Activated CD8-positive, alpha-beta memory T cell treated with anti-CD3 and anti-CD28 coated beads for 36 hours (primary cell): ENCODE results near the gene SAP30BP. TPM values are rescaled to one million over a fixed set of nuclear protein-coding genes. Genes with fewer than 3 reads are reported as not detected.

Experiments used
- CTCF ChIA-PET: fragments of 350-600 bp; sonication (Branson Sonifier 250); formaldehyde crosslinking; loops from one replicate; lab custom pipeline; 2021; ENCODE audit warnings: antibody characterized with exemption; lab: Charles Lee
- POLR2A ChIA-PET: fragments of 350-600 bp; sonication (Branson Sonifier 250); formaldehyde crosslinking; loops from one replicate; lab custom pipeline; 2021; ENCODE audit warnings: antibody characterized with exemption; lab: Charles Lee
- total RNA-seq, 2 experiments: library from RNA; stranded (reverse); gene quantifications; one replicate each; pipeline ENCODE4 v1.2.3, GENCODE V29; 2021

Gene SAP30BP
- total RNA-seq, 2 experiments from 2014 or later = 98.1 to 103 TPM

GRCh38 chr17:75753514-75754377 is 86.6 kb downstream of the SAP30BP start:
- ChIA-PET CTCF (interaction anchor here (0.5 to 10.7 kb wide), 39 partner anchors 8 to 570 kb away, joined by 3 to 153 read pairs (median 4); partner anchors contain the start of genes GALK1, RECQL5, SAP30BP and SMIM5), POLR2A (interaction anchor here (0.5 to 1.3 kb wide), 11 partner anchors 11 to 328 kb away, joined by 3 to 9 read pairs (median 3); partner anchors contain the start of genes GALK1, SMIM5 and WBP2)

- CTCF ChIA-PET = interaction anchor here (0.8 to 10.7 kb wide), 17 partner anchors 7 to 170 kb away, joined by 3 to 153 read pairs (median 8); partner anchors contain the start of genes GALK1, RECQL5, SAP30BP and SMIM5
- POLR2A ChIA-PET = interaction anchor here (1.2 kb wide), 1 partner anchor 121 kb away, joined by 3 read pairs; the partner anchor contains the start of gene SMIM5
Measured at GRCh38 chr17:75754378-75755204, 87.5 kb downstream of the SAP30BP start.

GRCh38 chr17:75755205-75755901 is 88.2 kb downstream of the SAP30BP start:
- POLR2A ChIA-PET = no interaction called here

GRCh38 chr17:75755990-75756389 is 88.9 kb downstream of the SAP30BP start:
- CTCF ChIA-PET = interaction anchor here (0.7 to 1.0 kb wide), 2 partner anchors 81 to 123 kb away, joined by 3 to 4 read pairs; partner anchors contain the start of gene SMIM5
- POLR2A ChIA-PET = no interaction called here

More at GRCh38 chr17:75755205-75755901, 88.2 kb downstream of the SAP30BP start:
- CTCF ChIA-PET = interaction anchor here (1.0 to 3.5 kb wide), 5 partner anchors 9 to 121 kb away, joined by 3 to 37 read pairs (median 7); partner anchors contain the start of gene GALK1

- ChIA-PET POLR2A (no interaction called here), CTCF (interaction anchor here (0.7 to 1.0 kb wide), 2 partner anchors 82 to 124 kb away, joined by 3 to 4 read pairs; partner anchors contain the start of gene SMIM5)
Measured at GRCh38 chr17:75756451-75757085, 89.4 kb downstream of the SAP30BP start.

GRCh38 chr17:75757086-75757681 is 90.0 kb downstream of the SAP30BP start:
- CTCF ChIA-PET = interaction anchor here (0.5 to 1.4 kb wide), 2 partner anchors 10 to 149 kb away, joined by 3 to 4 read pairs; no protein-coding TSS in a partner anchor
- POLR2A ChIA-PET = no interaction called here

Other genes with a start within 250 kb of the SAP30BP start
- gene TMEM94, start 210.7 kb upstream of the SAP30BP start, total RNA-seq = 10 to 100 TPM; 61.5 TPM
- 1 to 10 TPM; 7.4 TPM for gene CASKIN2, start 151.8 kb upstream of the SAP30BP start, total RNA-seq
- 10 to 100 TPM; 55.3 to 55.5 TPM for gene TSEN54, start 150.8 kb upstream of the SAP30BP start, total RNA-seq
- gene LLGL2, start 141.6 kb upstream of the SAP30BP start, total RNA-seq = 10 to 100 TPM; 10.6 to 13.1 TPM
- gene MYO15B, start 79.5 kb upstream of the SAP30BP start, total RNA-seq = 10 to 100 TPM; 15.0 to 17.2 TPM
- gene SMIM5, start 33.9 kb upstream of the SAP30BP start, total RNA-seq = under 1 TPM in 1 of 2 experiments, not detected in 1; 0.25 TPM
- 10 to 100 TPM; 27.6 to 29.5 TPM for gene RECQL5, start 184 bp upstream of the SAP30BP start, total RNA-seq
- gene ITGB4, start 54.1 kb downstream of the SAP30BP start, total RNA-seq = 1 to 10 TPM; 1.5 to 1.9 TPM
- gene GALK1, start 97.9 kb downstream of the SAP30BP start, total RNA-seq = 10 to 100 TPM; 42.2 to 44.3 TPM
- 10 to 100 TPM; 25.3 to 29.1 TPM for gene UNK, start 117.5 kb downstream of the SAP30BP start, total RNA-seq
- 100 to 1,000 TPM; 162 to 165 TPM for gene UNC13D, start 177.1 kb downstream of the SAP30BP start, total RNA-seq
- gene WBP2, start 188.0 kb downstream of the SAP30BP start, total RNA-seq = 10 to 100 TPM; 47.8 to 52.9 TPM
- gene TRIM47, start 211.2 kb downstream of the SAP30BP start, total RNA-seq = 10 to 100 TPM; 15.6 to 17.5 TPM
- gene TRIM65, start 229.6 kb downstream of the SAP30BP start, total RNA-seq = 10 to 100 TPM; 39.4 to 39.5 TPM
- 100 to 1,000 TPM; 162 to 166 TPM for gene MRPL38, start 237.5 kb downstream of the SAP30BP start, total RNA-seq